MM.1S (cell line): ENCODE measurements around the gene ATG2B.

Experiments
- CTCF ChIP-seq: fragments of 300-600 bp; sonication (generic); IDR thresholded peaks from 2 replicates; pipeline ENCODE4 v1.5.1; 2016; ENCODE audit warnings: antibody characterized with exemption, low read length, mixed read lengths
- EZH2 ChIP-seq: fragments of 300-600 bp; sonication (generic); optimal IDR thresholded peaks from 2 replicates; pipeline ENCODE3; 2017; ENCODE audit warnings: low read depth, mild to moderate bottlenecking, antibody characterized with exemption, low read length, mixed read lengths
- EZH2phosphoT487 ChIP-seq: fragments of 300-600 bp; sonication (generic); IDR thresholded peaks from 2 replicates; pipeline ENCODE4 v1.6.1; 2018; ENCODE audit warnings: antibody characterized with exemption, low read length

- TF ChIP-seq CTCF: no peak
- no peak for TF ChIP-seq EZH2
- TF ChIP-seq EZH2phosphoT487: no peak
Observed at GRCh38 chr14:96267336-96267735, 95.8 kb downstream of the ATG2B start.
